MCF 10A (cell line): ENCODE data around the gene STMN3. TPM values are rescaled to one million over a fixed set of nuclear protein-coding genes. Genes with fewer than 3 reads are reported as not detected.
"Not testable (repeated sequence)": the region's sequence is repeated elsewhere in the genome, so short reads cannot be mapped to it uniquely, and the experiment has no call there.

Experiments used
- BruUV-seq: library from RNA; stranded (reverse); fragments of 400-500 nt; replicated peaks from 2 replicates; lab custom pipeline; 2021; lab: Mats Ljungman, UMichigan
- CTCF ChIA-PET: fragments of 300-600 bp; sonication (Branson Sonifier 250); formaldehyde crosslinking; extraction: SDS; loops from one replicate; lab custom pipeline; 2021; ENCODE audit warnings: antibody characterized with exemption, inconsistent platforms; lab: Yijun Ruan, JAX
- POLR2A ChIA-PET: fragments of 300-600, 350-650 bp; sonication (Branson Sonifier 250); formaldehyde crosslinking; extraction: SDS; loops from one replicate; lab custom pipeline; 2020; ENCODE audit warnings: antibody characterized with exemption, inconsistent platforms; lab: Yijun Ruan, JAX
- DNase-seq: peaks from one replicate; pipeline ENCODE4 v3.0.0-alpha.2; 2018; ENCODE audit not compliant: unreplicated experiment
- H3K27ac Mint-ChIP-seq: one replicate; pipeline ENCODE4 v1.8.0; 2022; ENCODE audit warnings: mild to moderate bottlenecking, low read depth, mixed read lengths; ENCODE audit not compliant: unreplicated experiment
- H3K27me3 Mint-ChIP-seq: one replicate; pipeline ENCODE4 v1.8.0; 2022; ENCODE audit warnings: mixed read lengths; ENCODE audit not compliant: insufficient read depth, unreplicated experiment
- H3K36me3 Mint-ChIP-seq: one replicate; pipeline ENCODE4 v1.8.0; 2022; ENCODE audit warnings: mild to moderate bottlenecking, moderate library complexity, mixed read lengths; ENCODE audit not compliant: insufficient read depth, unreplicated experiment
- H3K4me1 Mint-ChIP-seq: one replicate; pipeline ENCODE4 v1.8.0; 2022; ENCODE audit warnings: mixed read lengths; ENCODE audit not compliant: insufficient read depth, unreplicated experiment
- H3K4me3 Mint-ChIP-seq: one replicate; pipeline ENCODE4 v1.8.0; 2022; ENCODE audit warnings: mild to moderate bottlenecking, moderate library complexity, mixed read lengths; ENCODE audit not compliant: unreplicated experiment
- H3K9me3 Mint-ChIP-seq: one replicate; pipeline ENCODE4 v1.8.0; 2022; ENCODE audit warnings: mixed read lengths; ENCODE audit not compliant: unreplicated experiment
- intact Hi-C: fragments of 100-400 bp; cut with micrococcal nuclease; formaldehyde crosslinking; loops from 2 replicates; pipeline ENCODE4 v1.14.1; 2022
- total RNA-seq: library from RNA; stranded (reverse); gene quantifications from 2 replicates; pipeline ENCODE4 v1.2.3, GENCODE V29; 2022
- TF ChIP-seq, protein P1 (sequence below): fragments of 200-600 bp; IDR thresholded peaks from one replicate; pipeline ENCODE4 v1.8.0; 2022; ENCODE audit warnings: antibody characterized with exemption, mild to moderate bottlenecking; ENCODE audit not compliant: unreplicated experiment

The STMN3 gene
- total RNA-seq, 1 experiment from 2014 or later = 5.3 TPM

DNA sequence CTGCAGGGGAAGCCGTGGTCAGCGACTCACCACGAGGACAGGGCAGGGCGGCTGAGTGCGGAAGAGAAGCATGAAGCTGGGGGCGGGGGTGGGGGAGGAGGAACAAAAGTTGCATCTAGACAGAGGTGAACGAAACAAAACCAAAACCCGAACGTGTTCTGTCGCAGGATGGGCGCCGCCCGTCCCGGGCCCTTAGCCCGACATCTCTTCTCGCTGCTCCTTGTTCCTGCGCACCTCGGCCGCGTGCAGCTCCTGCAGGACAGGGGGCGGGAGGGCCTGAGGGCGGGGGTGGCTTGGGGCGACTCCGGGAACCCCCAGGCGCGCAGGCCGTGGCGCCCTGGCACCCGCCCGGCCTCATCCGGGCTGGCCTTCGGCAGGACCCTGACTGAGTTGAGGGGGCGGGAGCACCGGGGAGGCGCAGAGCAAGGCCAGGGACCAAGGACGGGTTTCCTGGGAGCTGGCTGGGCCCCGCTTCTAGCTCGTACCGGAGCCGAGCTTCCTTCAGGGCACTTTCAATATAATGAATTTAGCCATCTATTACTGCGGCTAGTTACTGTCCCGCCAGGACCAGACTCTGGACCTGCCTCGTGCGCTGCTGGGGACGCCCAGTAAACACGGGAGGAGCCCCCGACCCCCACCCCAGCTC is 12.0 kb downstream of the STMN3 start:
- DNase-seq = no peak
- Mint-ChIP-seq H3K4me3 (no peak overlapping the region), H3K27me3 (no peaks in the 10 kb centered on the region), H3K4me1 (peaks cover 6% of the 10 kb centered on the region), H3K27ac (no peak overlapping the region), H3K36me3 (peaks cover 14% of the 10 kb centered on the region), H3K9me3 (no peaks in the 10 kb centered on the region)
- CTCF ChIA-PET = interaction anchor here (0.6 to 1.3 kb wide), 4 partner anchors 10 to 414 kb away, joined by 3 to 9 read pairs (median 4); partner anchors contain the start of gene PRPF6
- TF ChIP-seq, protein P1, sequence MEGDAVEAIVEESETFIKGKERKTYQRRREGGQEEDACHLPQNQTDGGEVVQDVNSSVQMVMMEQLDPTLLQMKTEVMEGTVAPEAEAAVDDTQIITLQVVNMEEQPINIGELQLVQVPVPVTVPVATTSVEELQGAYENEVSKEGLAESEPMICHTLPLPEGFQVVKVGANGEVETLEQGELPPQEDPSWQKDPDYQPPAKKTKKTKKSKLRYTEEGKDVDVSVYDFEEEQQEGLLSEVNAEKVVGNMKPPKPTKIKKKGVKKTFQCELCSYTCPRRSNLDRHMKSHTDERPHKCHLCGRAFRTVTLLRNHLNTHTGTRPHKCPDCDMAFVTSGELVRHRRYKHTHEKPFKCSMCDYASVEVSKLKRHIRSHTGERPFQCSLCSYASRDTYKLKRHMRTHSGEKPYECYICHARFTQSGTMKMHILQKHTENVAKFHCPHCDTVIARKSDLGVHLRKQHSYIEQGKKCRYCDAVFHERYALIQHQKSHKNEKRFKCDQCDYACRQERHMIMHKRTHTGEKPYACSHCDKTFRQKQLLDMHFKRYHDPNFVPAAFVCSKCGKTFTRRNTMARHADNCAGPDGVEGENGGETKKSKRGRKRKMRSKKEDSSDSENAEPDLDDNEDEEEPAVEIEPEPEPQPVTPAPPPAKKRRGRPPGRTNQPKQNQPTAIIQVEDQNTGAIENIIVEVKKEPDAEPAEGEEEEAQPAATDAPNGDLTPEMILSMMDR = no peak
- POLR2A ChIA-PET = interaction anchor here (0.6 to 2.7 kb wide), 16 partner anchors 11 to 399 kb away, joined by 3 to 33 read pairs (median 6); partner anchors contain the start of genes ARFRP1, GMEB2, RTEL1 and STMN3
- no TSS peak for BruUV-seq
- intact Hi-C loops = loop anchor here (10.0 kb wide), 1 partner anchor 106 kb away; the partner anchor contains the start of gene PTK6

DNA sequence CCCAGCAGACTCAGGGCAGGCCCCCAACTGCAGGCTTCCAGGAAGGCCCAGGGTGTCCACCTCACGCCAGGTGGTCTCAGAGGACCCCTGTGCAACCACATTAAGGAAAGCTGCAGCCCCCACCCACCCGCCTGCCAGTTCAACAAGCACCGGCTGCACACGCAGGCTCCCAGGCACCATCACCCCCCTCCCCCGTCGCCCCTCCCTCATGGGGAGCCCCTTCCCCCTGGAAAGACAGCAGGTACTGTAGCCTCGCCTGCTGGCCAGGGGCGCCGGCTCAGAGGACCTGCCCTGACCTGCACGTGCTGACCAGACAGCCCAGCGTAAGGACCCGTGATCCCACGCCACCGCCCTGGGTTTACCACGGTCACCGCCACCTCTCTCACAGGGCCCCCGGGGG is 12.5 kb downstream of the STMN3 start:
- H3K4me3 Mint-ChIP-seq, H3K4me1 Mint-ChIP-seq, H3K9me3 Mint-ChIP-seq, CTCF ChIA-PET, H3K27me3 Mint-ChIP-seq, POLR2A ChIA-PET, H3K27ac Mint-ChIP-seq, BruUV-seq, DNase-seq: not testable (repeated sequence)
- H3K36me3 Mint-ChIP-seq = peaks cover 14% of the 10 kb centered on the region
- intact Hi-C loops = loop anchor here (10.0 kb wide), 1 partner anchor 106 kb away; the partner anchor contains the start of gene PTK6

DNA sequence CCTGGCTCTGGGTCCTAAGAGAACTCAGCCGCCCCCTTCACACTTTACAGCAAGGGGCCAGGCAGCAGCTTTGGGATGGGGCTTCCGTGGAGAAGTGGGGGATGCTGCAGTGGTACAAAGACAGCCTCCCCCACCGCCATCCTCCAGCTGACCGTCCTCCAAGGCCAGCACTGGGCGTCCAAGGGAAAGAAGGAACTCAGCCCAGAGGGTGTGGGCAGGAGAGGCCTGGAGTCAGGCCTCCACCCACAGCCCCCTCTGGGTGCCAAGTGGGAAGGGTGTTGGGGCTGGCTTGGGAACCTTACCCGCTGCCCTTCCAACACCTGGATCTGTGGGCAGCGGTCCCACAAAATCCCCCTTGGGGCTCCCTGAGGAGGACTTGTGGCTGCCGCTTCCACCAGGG is 13.1 kb downstream of the STMN3 start:
- intact Hi-C loops = loop anchor here (10.0 kb wide), 1 partner anchor 105 kb away; the partner anchor contains the start of gene PTK6
- no peaks in the 10 kb centered on the region for H3K9me3 Mint-ChIP-seq
- H3K27me3 Mint-ChIP-seq = no peaks in the 10 kb centered on the region
- H3K27ac Mint-ChIP-seq = no peak overlapping the region
- CTCF ChIA-PET = no interaction called here
- no peak overlapping the region for H3K4me3 Mint-ChIP-seq
- no peak for DNase-seq
- no TSS peak for BruUV-seq
- H3K36me3 Mint-ChIP-seq = peaks cover 14% of the 10 kb centered on the region
- TF ChIP-seq, protein P1 = no peak
- POLR2A ChIA-PET = no interaction called here
- peaks cover 6% of the 10 kb centered on the region for H3K4me1 Mint-ChIP-seq

DNA sequence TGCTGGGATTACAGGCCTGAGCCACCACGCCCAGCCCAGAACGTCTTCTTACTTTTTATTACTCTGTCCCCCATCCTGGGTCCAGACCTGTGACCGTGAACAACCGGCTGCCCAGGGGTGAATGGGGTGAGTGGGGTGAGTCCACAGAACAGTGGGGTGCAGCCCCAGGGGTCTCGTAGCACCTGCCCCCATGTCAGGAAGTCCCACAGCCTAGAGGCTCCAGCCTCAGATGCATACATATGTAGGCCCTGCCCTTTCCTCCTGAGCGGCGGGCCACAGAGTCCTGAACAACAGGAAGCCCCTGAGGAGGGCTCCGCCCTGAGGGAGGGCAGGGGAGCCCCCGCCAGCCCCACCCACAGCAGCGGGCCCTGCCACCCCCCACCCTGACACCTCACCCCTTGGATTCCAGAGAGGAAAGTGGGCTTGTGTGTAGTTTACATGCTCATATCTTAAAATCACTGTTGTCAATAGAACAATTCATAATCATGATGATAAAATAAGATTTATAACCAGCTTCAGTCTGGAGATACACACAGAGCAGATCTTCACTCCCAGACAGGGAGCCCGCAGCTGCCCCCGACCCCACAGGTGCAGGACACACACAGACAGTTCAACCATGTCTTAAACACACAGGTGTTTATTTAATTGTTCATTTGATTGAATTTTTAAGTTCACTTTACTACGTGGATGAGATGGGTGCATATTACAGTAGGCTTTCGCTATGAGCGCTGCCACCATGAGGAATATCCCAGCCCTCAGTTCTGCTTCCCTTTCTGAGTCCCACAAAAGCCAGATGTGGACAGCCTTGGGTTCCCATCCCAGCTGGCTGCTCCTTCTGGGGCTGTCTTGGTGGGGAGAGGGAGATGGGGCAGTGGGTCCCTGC is 13.9 kb downstream of the STMN3 start:
- Mint-ChIP-seq H3K4me1 (peaks cover 6% of the 10 kb centered on the region), H3K36me3 (peaks cover 14% of the 10 kb centered on the region), H3K27me3 (no peaks in the 10 kb centered on the region), H3K27ac (no peak overlapping the region), H3K4me3 (no peak overlapping the region), H3K9me3 (no peaks in the 10 kb centered on the region)
- BruUV-seq = no TSS peak
- ChIA-PET POLR2A (interaction anchor here (1.3 to 1.5 kb wide), 2 partner anchors 12 to 43 kb away, joined by 3 to 8 read pairs; partner anchors contain the start of gene GMEB2), CTCF (no interaction called here)
- no peak for DNase-seq
- TF ChIP-seq, protein P1 = no peak
- intact Hi-C loops = no loop called here
